CD4-positive, CD25-positive, alpha-beta regulatory T cell (primary cell): ENCODE results near the gene SORBS2. TPM values are rescaled to one million over a fixed set of nuclear protein-coding genes. Genes with fewer than 3 reads are reported as not detected.
"Not testable (repeated sequence)": the region's sequence is repeated elsewhere in the genome, so short reads cannot be mapped to it uniquely, and the experiment has no call there.

Source experiments
- ATAC-seq, 2 donors: fragments of 150-1000 bp; cut with Tn5 transposase; one replicate each; pipeline ENCODE4 v1.10.0; 2021; ENCODE audit warnings: low read depth in 2 of 2, moderate number of reproducible peaks in 2 of 2, moderate library complexity in 1 of 2
- DNase-seq, 3 donors: peaks; one replicate each; pipeline versions ENCODE4 v3.0.0 to v3.0.0-alpha.2; 2012 to 2022; ENCODE audit warnings: mixed read lengths in 1 of 3
- H3K27ac ChIP-seq: one replicate; pipeline ENCODE4 v1.7.0; 2013; ENCODE audit warnings: mild to moderate bottlenecking, low read length; ENCODE audit not compliant: insufficient read depth, poor library complexity, severe bottlenecking
- H3K27me3 ChIP-seq: one replicate; pipeline ENCODE4 v1.7.0; 2013; ENCODE audit warnings: low read length; ENCODE audit not compliant: control insufficient read depth, insufficient read depth
- H3K36me3 ChIP-seq: one replicate; pipeline ENCODE4 v1.7.0; 2013; ENCODE audit warnings: mild to moderate bottlenecking, low read length, moderate library complexity; ENCODE audit not compliant: control insufficient read depth, insufficient read depth
- H3K4me1 ChIP-seq: 2 replicates; pipeline ENCODE4 v1.7.0; 2013; ENCODE audit warnings: mild to moderate bottlenecking, low read length; ENCODE audit not compliant: insufficient read depth, control insufficient read depth, poor library complexity, severe bottlenecking
- H3K4me3 ChIP-seq: one replicate; pipeline ENCODE4 v1.7.0; 2013; ENCODE audit warnings: low read depth, mild to moderate bottlenecking, low read length, moderate library complexity
- H3K9me3 ChIP-seq, 2 experiments: 1 replicate in 1 of 2; 2 replicates in 1 of 2; pipeline ENCODE4 v1.7.0; 2013; ENCODE audit warnings: low read length in 2 of 2, mild to moderate bottlenecking in 1 of 2, moderate library complexity in 1 of 2; ENCODE audit not compliant: control insufficient read depth in 2 of 2
- H3K27ac Mint-ChIP-seq, 3 donors: one replicate each; pipeline ENCODE4 v1.8.0; 2020 to 2022; ENCODE audit warnings: mild to moderate bottlenecking in 3 of 3, mixed read lengths in 3 of 3, moderate library complexity in 2 of 3
- H3K27me3 Mint-ChIP-seq: one replicate; pipeline ENCODE4 v1.8.0; 2022; ENCODE audit warnings: mild to moderate bottlenecking, mixed read lengths
- H3K36me3 Mint-ChIP-seq: one replicate; pipeline ENCODE4 v1.8.0; 2020; ENCODE audit warnings: mixed read lengths
- H3K4me1 Mint-ChIP-seq, 4 donors: one replicate each; pipeline ENCODE4 v1.8.0; 2020 to 2022; ENCODE audit warnings: mixed read lengths in 4 of 4, mild to moderate bottlenecking in 1 of 4
- H3K4me3 Mint-ChIP-seq, 4 donors: one replicate each; pipeline ENCODE4 v1.8.0; 2020 to 2022; ENCODE audit warnings: mild to moderate bottlenecking in 4 of 4, mixed read lengths in 4 of 4, moderate library complexity in 3 of 4
- H3K9me3 Mint-ChIP-seq, 7 donors: one replicate each; pipeline ENCODE4 v1.8.0; 2020 to 2022; ENCODE audit warnings: mixed read lengths in 7 of 7, mild to moderate bottlenecking in 3 of 7, moderate library complexity in 2 of 7
- polyA plus RNA-seq, 4 donors: library from polyadenylated mRNA; unstranded; fragments of 300-500 nt; fragmentation: Illumina TruSeq; gene quantifications; one replicate each; pipeline ENCODE4 v1.2.3, GENCODE V29; 2021
- total RNA-seq: library from RNA; stranded (reverse); gene quantifications from one replicate; pipeline ENCODE4 v1.2.3, GENCODE V29; 2022

Gene SORBS2
- total and polyA plus RNA-seq, 5 donors from 2014 or later, result 0.07 TPM; not detected in 4

DNA sequence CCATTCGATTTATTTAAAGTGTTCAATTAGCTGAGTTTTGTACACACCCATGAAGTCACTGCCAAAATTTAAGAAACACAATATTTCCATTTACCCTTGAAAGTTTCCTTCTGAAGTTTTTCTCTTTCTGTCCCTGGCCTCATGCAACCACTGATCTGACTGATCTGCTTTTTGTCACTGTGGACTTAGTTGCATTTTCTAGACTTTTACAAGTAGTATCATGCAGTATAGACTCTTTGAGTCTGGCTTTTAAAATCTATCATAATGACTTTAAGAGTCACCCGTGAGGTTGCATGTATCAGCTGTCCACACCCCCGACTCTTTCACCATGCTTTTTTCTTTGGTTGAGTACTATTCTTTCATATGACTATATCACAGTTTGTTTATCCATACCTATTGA lies 247.6 kb downstream of the SORBS2 start:
- no peak overlapping the region for H3K27ac ChIP-seq
- ATAC-seq, result no peak
- H3K4me3 ChIP-seq, result no peak overlapping the region
- H3K9me3 ChIP-seq, result peaks cover 0 to 4% of the 10 kb centered on the region in 2 experiments
- DNase-seq, result no peak
- peaks cover 0 to 4% (median 2%) of the 10 kb centered on the region in 7 donors for H3K9me3 Mint-ChIP-seq
- H3K27me3 ChIP-seq, result no peaks in the 10 kb centered on the region
- no peaks in the 10 kb centered on the region for H3K4me1 ChIP-seq
- H3K4me1 Mint-ChIP-seq, result no peaks in the 10 kb centered on the region
- no peak overlapping the region for H3K4me3 Mint-ChIP-seq
- peaks cover 12% of the 10 kb centered on the region for H3K27me3 Mint-ChIP-seq
- H3K36me3 ChIP-seq, result no peaks in the 10 kb centered on the region
- H3K36me3 Mint-ChIP-seq, result no peaks in the 10 kb centered on the region
- no peak overlapping the region for H3K27ac Mint-ChIP-seq

DNA sequence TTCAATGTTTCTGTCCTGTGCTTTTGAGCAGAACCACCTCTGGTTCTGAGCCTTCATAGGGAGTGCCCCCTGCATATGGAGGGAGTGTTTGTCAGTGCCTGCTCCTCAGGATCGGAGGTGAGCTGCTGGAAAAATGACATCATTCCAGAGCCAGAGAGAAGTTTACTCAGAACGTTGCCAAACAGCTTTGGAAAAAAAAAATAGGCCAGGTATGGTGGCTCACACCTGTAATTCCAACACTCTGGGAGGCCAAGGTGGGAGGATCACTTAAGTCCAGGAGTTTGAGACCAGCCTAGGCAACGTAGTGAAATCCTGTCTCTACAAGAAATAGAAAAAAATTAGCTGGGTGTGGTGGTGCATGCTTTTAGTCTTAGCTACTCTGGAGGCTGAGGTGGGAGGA lies 249.5 kb downstream of the SORBS2 start:
- H3K27me3 ChIP-seq, result no peaks in the 10 kb centered on the region
- Mint-ChIP-seq H3K4me3 (no peak overlapping the region), H3K4me1 (no peaks in the 10 kb centered on the region), H3K36me3 (no peaks in the 10 kb centered on the region), H3K9me3 (peaks cover 0 to 5% (median 3%) of the 10 kb centered on the region in 7 donors), H3K27ac (no peak overlapping the region), H3K27me3 (peaks cover 17% of the 10 kb centered on the region)
- ATAC-seq (no peak), DNase-seq (no peak)
- no peaks in the 10 kb centered on the region for H3K36me3 ChIP-seq
- no peak overlapping the region for H3K27ac ChIP-seq
- H3K4me1 ChIP-seq, result no peaks in the 10 kb centered on the region
- peaks cover 0 to 4% of the 10 kb centered on the region in 2 experiments for H3K9me3 ChIP-seq
- no peak overlapping the region for H3K4me3 ChIP-seq

DNA sequence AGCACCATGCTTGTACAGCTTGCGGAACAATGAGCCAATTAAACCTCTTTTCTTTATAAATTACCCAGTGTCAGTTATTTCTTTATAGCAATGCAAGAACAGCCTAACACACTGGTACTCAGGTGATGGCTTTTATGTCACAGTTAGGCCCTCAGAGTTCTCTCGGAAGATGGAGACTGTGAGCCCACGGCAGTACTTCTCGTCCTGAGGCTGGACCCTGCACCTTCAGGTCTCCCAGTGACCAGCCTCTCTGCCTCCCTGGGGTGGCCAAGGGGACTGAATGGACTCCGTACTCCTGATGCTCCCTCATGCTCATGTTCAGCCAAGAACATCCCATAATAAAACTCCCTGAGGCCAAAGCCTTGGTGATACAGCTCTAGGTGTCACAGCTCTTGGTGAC lies 251.7 kb downstream of the SORBS2 start:
- H3K4me1 ChIP-seq, result no peaks in the 10 kb centered on the region
- Mint-ChIP-seq H3K4me3 (no peak overlapping the region), H3K4me1 (no peaks in the 10 kb centered on the region), H3K36me3 (no peaks in the 10 kb centered on the region), H3K27ac (no peak overlapping the region), H3K27me3 (peaks cover 23% of the 10 kb centered on the region), H3K9me3 (peaks cover 0 to 7% (median 4%) of the 10 kb centered on the region in 7 donors)
- peaks cover 0 to 4% of the 10 kb centered on the region in 2 experiments for H3K9me3 ChIP-seq
- ATAC-seq (no peak), DNase-seq (no peak)
- H3K4me3 ChIP-seq, result no peak overlapping the region
- H3K36me3 ChIP-seq, result no peaks in the 10 kb centered on the region
- H3K27me3 ChIP-seq, result no peaks in the 10 kb centered on the region
- H3K27ac ChIP-seq, result no peak overlapping the region

DNA sequence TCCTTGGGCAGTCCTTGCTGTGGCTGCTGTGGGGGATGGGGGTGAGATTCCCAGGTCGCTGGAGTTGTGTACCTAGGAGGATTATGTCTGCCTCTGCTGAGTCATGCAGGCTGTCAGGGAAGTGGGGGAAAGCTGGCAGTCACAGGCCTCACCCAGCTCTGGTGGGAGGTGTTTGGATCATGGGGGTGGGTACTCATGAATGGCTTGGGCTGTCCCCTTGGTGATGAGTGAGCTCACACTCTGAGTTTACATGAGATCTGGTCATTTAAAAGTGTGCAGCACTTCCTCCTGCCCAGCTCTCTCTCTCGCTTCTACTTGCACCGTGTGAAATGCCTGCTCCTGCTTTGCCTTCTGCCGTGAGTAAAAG lies 252.1 kb downstream of the SORBS2 start:
- Mint-ChIP-seq H3K27me3 (peaks cover 27% of the 10 kb centered on the region), H3K9me3 (peaks cover 0 to 7% (median 4%) of the 10 kb centered on the region in 7 donors), H3K36me3 (no peaks in the 10 kb centered on the region), H3K4me1 (no peaks in the 10 kb centered on the region), H3K27ac (no peak overlapping the region), H3K4me3 (no peak overlapping the region)
- no peak overlapping the region for H3K4me3 ChIP-seq
- peaks cover 0 to 2% of the 10 kb centered on the region in 2 experiments for H3K9me3 ChIP-seq
- DNase-seq (no peak), ATAC-seq (no peak)
- no peak overlapping the region for H3K27ac ChIP-seq
- no peaks in the 10 kb centered on the region for H3K27me3 ChIP-seq
- H3K36me3 ChIP-seq, result no peaks in the 10 kb centered on the region
- H3K4me1 ChIP-seq, result no peaks in the 10 kb centered on the region

DNA sequence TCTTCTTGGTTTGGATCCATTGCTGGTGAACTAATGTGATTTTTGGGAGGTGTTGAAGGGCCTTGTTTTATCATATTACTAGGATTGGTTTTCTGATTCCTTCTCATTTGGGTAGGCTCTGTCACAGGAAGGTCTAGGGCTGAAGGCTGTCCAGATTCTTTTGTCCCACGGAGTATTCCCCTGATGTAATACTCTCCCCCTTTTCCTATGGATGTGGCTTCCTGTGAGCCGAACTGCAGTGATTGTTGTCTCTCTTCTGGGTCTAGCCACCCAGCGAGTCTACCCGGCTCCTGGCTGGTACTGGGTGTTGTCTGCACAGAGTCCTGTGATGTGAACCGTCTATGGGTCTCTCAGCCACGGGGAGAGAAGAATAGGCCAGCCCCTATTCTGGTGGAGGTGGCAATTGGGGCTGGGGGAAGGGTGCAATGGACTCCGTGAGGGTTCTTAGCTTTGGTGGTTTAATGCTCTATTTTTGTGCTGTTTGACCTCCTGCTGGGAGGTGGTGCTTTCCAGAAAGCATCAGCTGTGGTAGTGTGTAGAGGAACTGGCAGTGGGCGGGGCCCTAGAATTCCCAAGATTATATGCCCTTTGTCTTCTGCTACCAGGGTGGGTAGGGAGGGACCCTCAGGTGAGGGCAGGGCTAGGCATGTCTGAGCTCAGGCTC lies 252.6 kb downstream of the SORBS2 start:
- H3K36me3 ChIP-seq, DNase-seq, H3K27me3 ChIP-seq, H3K4me1 Mint-ChIP-seq, H3K27ac Mint-ChIP-seq, H3K9me3 ChIP-seq, H3K36me3 Mint-ChIP-seq, ATAC-seq, H3K4me1 ChIP-seq, H3K27ac ChIP-seq, H3K9me3 Mint-ChIP-seq, H3K4me3 Mint-ChIP-seq, H3K4me3 ChIP-seq: not testable (repeated sequence)
- peaks cover 31% of the 10 kb centered on the region for H3K27me3 Mint-ChIP-seq

DNA sequence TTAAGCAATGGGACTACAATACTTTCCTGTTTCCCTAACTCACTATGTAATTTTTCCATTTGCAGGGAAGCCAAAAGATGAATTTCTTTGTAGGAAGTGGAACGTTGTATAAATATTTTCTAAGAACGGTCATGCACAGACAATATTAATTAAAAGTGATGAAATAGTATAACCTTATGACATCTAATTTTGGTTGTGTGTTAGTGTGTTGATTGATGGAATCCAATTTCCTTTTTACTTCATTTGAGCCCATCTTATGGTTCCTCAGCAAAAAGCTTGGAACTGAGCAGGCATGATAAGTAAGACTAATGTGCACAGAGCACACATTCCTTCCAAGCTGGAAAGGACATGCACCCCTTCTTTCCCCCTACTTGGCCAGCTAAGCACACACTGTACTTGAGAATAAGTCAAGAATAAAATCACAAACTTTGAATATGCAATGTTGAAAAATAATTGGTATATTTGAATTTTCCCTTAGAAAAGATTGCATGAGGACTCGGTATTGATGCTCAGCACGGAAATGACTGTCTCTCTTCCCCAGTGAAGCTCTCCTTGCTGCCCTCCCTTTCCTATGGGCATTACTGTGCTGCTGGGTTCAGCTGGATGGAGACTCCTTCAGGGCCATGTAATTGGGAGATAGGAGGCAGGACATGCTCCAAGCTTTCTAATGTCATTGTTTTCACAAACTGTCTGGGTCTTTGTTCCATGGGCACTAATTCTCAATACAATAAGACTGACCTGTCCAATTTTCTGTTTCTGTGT lies 257.4 kb downstream of the SORBS2 start:
- H3K27me3 ChIP-seq, result no peaks in the 10 kb centered on the region
- H3K36me3 ChIP-seq, result no peaks in the 10 kb centered on the region
- peaks cover 0 to 6% (median 2%) of the 10 kb centered on the region in 7 donors for H3K9me3 Mint-ChIP-seq
- no peak overlapping the region for H3K27ac Mint-ChIP-seq
- H3K36me3 Mint-ChIP-seq, result no peaks in the 10 kb centered on the region
- peaks cover 27% of the 10 kb centered on the region for H3K27me3 Mint-ChIP-seq
- no peaks in the 10 kb centered on the region for H3K9me3 ChIP-seq
- no peak overlapping the region for H3K4me3 Mint-ChIP-seq
- DNase-seq (no peak), ATAC-seq (no peak)
- no peaks in the 10 kb centered on the region for H3K4me1 ChIP-seq
- H3K27ac ChIP-seq, result no peak overlapping the region
- H3K4me3 ChIP-seq, result no peak overlapping the region
- no peaks in the 10 kb centered on the region for H3K4me1 Mint-ChIP-seq

DNA sequence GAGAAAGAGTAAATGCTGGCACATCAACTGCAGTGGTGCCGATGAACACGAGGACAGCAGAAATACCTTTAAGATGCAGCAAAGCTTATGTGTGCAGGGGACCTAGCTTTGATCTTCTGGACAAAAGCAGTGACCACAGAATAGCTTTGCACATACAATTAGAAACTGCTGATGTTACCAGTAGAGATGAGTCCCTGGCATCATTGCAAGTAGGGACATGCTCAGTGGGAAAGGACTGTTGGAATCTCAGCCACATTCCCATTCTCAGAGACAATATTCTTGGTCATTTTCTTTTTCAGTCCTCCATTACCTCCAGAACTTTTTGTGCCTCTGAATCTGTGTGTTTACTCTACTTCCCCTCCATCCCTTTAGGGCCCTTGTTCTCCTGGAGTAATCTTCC lies 259.7 kb downstream of the SORBS2 start:
- Mint-ChIP-seq H3K4me1 (no peaks in the 10 kb centered on the region), H3K27ac (no peak overlapping the region), H3K4me3 (no peak overlapping the region), H3K9me3 (peaks cover 0 to 4% (median 0%) of the 10 kb centered on the region in 7 donors), H3K36me3 (no peaks in the 10 kb centered on the region), H3K27me3 (peaks cover 20% of the 10 kb centered on the region)
- no peaks in the 10 kb centered on the region for H3K36me3 ChIP-seq
- H3K4me1 ChIP-seq, result no peaks in the 10 kb centered on the region
- no peak overlapping the region for H3K4me3 ChIP-seq
- no peaks in the 10 kb centered on the region for H3K27me3 ChIP-seq
- no peaks in the 10 kb centered on the region for H3K9me3 ChIP-seq
- DNase-seq (no peak), ATAC-seq (no peak)
- H3K27ac ChIP-seq, result no peak overlapping the region

DNA sequence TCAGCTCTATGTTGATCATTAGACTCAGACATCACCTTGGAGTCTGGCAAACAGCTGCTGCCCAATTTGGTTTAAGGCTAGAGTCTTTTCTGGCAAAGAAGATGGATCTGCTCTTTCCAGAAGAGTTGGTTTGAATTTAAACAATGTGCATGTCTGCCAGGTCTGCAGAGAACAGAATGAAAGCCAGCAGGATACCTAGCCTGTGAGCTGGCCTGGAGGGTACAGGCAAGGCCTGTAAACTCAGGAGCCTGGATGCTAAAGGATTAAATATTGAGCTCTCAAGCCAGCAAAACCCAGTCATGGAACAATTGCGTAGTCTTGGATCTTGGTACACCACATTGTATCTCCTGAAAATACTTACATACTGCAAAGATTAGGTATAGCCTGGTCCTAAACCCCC lies 261.1 kb downstream of the SORBS2 start:
- no peaks in the 10 kb centered on the region for H3K9me3 ChIP-seq
- H3K27ac ChIP-seq, result no peak overlapping the region
- ATAC-seq (no peak), DNase-seq (no peak)
- Mint-ChIP-seq H3K27me3 (peaks cover 20% of the 10 kb centered on the region), H3K36me3 (no peaks in the 10 kb centered on the region), H3K27ac (no peak overlapping the region), H3K4me3 (no peak overlapping the region), H3K9me3 (no peaks in the 10 kb centered on the region), H3K4me1 (no peaks in the 10 kb centered on the region)
- no peaks in the 10 kb centered on the region for H3K36me3 ChIP-seq
- no peak overlapping the region for H3K4me3 ChIP-seq
- no peaks in the 10 kb centered on the region for H3K4me1 ChIP-seq
- H3K27me3 ChIP-seq, result no peaks in the 10 kb centered on the region
